Activated T-helper 17 cell treated with anti-CD3 and anti-CD28 coated beads, Interleukin-2, amount 50 U/mL, for 72 hours (primary cell): ENCODE data around the gene GXYLT1. TPM values are rescaled to one million over a fixed set of nuclear protein-coding genes. Genes with fewer than 3 reads are reported as not detected.

Experiments
- ATAC-seq: fragments of 150-1000 bp; cut with Tn5 transposase; replicated peaks from 2 replicates; pipeline ENCODE4 v1.10.0; 2021; ENCODE audit warnings: mild to moderate bottlenecking, moderate library complexity
- H3K27ac Mint-ChIP-seq: one replicate; pipeline ENCODE4 v1.8.0; 2022; ENCODE audit warnings: mixed read lengths
- H3K27me3 Mint-ChIP-seq: one replicate; pipeline ENCODE4 v1.8.0; 2022; ENCODE audit warnings: mixed read lengths
- H3K36me3 Mint-ChIP-seq: one replicate; pipeline ENCODE4 v1.8.0; 2022; ENCODE audit warnings: low read depth, mild to moderate bottlenecking, mixed read lengths
- H3K4me1 Mint-ChIP-seq: one replicate; pipeline ENCODE4 v1.8.0; 2022; ENCODE audit warnings: mixed read lengths
- H3K4me3 Mint-ChIP-seq: one replicate; pipeline ENCODE4 v1.8.0; 2022; ENCODE audit warnings: mild to moderate bottlenecking, mixed read lengths
- H3K9me3 Mint-ChIP-seq: one replicate; pipeline ENCODE4 v1.8.0; 2022; ENCODE audit warnings: mixed read lengths
- total RNA-seq, 2 donors: library from RNA; stranded (reverse); gene quantifications; one replicate each; pipeline ENCODE4 v1.2.3, GENCODE V29; 2022

The GXYLT1 gene
- total RNA-seq, 2 donors from 2014 or later, result 7.3 to 11.5 TPM

DNA sequence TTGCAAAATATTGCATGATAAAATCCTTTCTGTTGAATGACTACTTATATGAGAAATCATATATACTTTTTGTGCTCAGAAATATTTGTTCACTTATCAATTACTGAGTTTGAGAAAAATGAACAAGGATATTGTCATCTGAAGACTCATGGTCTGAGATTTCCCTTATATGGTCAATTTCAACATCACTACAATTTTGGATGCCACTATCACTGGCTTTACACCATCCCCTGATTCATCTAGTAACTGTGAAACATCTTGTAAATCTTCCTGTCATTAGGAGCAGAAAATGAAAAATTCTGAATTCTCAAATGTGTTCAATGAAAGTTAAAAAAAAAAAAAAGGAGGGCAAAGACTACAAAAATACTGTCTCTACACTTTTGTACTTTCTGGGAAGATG, 21.8 kb upstream of the GXYLT1 start:
- Mint-ChIP-seq H3K4me1 (peaks cover 8% of the 10 kb centered on the region), H3K27me3 (no peaks in the 10 kb centered on the region), H3K9me3 (no peaks in the 10 kb centered on the region), H3K4me3 (no peak overlapping the region), H3K36me3 (peaks cover 28% of the 10 kb centered on the region), H3K27ac (no peak overlapping the region)
- no peak for ATAC-seq

- H3K4me1 Mint-ChIP-seq, result peaks cover 8% of the 10 kb centered on the region
- no peaks in the 10 kb centered on the region for H3K27me3 Mint-ChIP-seq
- peaks cover 38% of the 10 kb centered on the region for H3K36me3 Mint-ChIP-seq
- no peak overlapping the region for H3K27ac Mint-ChIP-seq
- ATAC-seq, result no peak
- no peak overlapping the region for H3K4me3 Mint-ChIP-seq
- no peaks in the 10 kb centered on the region for H3K9me3 Mint-ChIP-seq
These were observed 19.2 kb upstream of the GXYLT1 start for GRCh38 chr12:42163913-42164312.

GRCh38 chr12:42162965-42163364, 18.3 kb upstream of the GXYLT1 start:
- Mint-ChIP-seq H3K4me1 (peaks cover 8% of the 10 kb centered on the region), H3K27ac (peak overlapping the region; percentile 56), H3K9me3 (no peaks in the 10 kb centered on the region), H3K27me3 (no peaks in the 10 kb centered on the region), H3K4me3 (no peak overlapping the region), H3K36me3 (peaks cover 38% of the 10 kb centered on the region)
- ATAC-seq, result no peak

GRCh38 chr12:42162193-42162592, 17.5 kb upstream of the GXYLT1 start:
- peak overlapping the region; percentile 56 for H3K27ac Mint-ChIP-seq
- peaks cover 8% of the 10 kb centered on the region for H3K4me1 Mint-ChIP-seq
- no peak overlapping the region for H3K4me3 Mint-ChIP-seq
- no peak for ATAC-seq
- H3K36me3 Mint-ChIP-seq, result peaks cover 38% of the 10 kb centered on the region
- H3K9me3 Mint-ChIP-seq, result no peaks in the 10 kb centered on the region
- H3K27me3 Mint-ChIP-seq, result no peaks in the 10 kb centered on the region

DNA sequence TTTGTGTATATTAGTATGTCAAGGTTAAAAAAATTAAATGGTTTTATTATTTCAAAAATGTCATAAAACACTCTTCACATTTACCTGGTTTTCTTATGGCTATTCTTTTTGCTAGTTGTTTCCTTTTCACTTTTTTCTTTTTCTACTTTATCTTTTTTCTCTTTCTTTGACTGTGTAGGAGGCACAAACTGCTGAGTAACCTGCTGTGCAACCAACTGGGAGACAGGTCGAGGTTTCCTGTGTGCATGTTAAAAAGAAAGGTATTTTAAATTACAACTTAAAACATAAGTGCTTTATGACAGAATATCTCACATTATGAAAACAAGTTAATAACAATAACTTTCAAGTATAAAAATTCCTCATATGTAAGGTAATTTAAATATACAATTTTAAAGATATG, 16.9 kb upstream of the GXYLT1 start:
- Mint-ChIP-seq H3K4me1 (peaks cover 5% of the 10 kb centered on the region), H3K4me3 (no peak overlapping the region), H3K27me3 (no peaks in the 10 kb centered on the region), H3K9me3 (no peaks in the 10 kb centered on the region), H3K36me3 (peaks cover 34% of the 10 kb centered on the region), H3K27ac (no peak overlapping the region)
- no peak for ATAC-seq

DNA sequence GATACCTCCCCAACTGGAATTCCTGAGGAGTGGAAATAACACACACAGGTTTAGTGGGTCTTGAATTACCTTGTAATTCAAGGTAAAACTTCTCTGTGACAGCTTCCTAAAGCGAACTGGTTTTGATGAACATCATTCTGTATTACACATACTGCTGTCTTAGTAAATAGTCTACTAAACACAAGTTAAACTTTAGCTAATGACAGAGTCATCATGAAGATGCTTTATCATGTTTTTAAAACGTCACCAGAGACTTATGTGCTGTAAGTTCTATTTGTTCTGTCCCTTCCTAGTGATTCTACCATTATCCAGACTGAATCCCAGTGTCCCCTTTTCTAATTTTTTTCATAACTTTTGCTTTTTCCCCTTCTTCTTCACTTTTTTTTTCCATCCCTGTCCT, 11.6 kb upstream of the GXYLT1 start:
- H3K9me3 Mint-ChIP-seq, result no peaks in the 10 kb centered on the region
- no peak overlapping the region for H3K27ac Mint-ChIP-seq
- H3K4me3 Mint-ChIP-seq, result no peak overlapping the region
- H3K36me3 Mint-ChIP-seq, result peaks cover 16% of the 10 kb centered on the region
- no peaks in the 10 kb centered on the region for H3K27me3 Mint-ChIP-seq
- ATAC-seq, result no peak
- H3K4me1 Mint-ChIP-seq, result no peaks in the 10 kb centered on the region

- Mint-ChIP-seq H3K4me3 (peak overlapping the region; percentile 78), H3K4me1 (peaks cover 19% of the 10 kb centered on the region), H3K36me3 (no peaks in the 10 kb centered on the region), H3K9me3 (no peaks in the 10 kb centered on the region), H3K27me3 (no peaks in the 10 kb centered on the region), H3K27ac (peak overlapping the region; percentile 72)
- no peak for ATAC-seq
These were observed 1.0 kb upstream of the GXYLT1 start for GRCh38 chr12:42145552-42146215.

GRCh38 chr12:42145197-42145549, 499 bp upstream of the GXYLT1 start:
- Mint-ChIP-seq H3K9me3 (no peaks in the 10 kb centered on the region), H3K4me1 (peaks cover 23% of the 10 kb centered on the region), H3K36me3 (no peaks in the 10 kb centered on the region), H3K27me3 (no peaks in the 10 kb centered on the region), H3K4me3 (peak overlapping the region; percentile 78), H3K27ac (peak overlapping the region; percentile 72)
- no peak for ATAC-seq

DNA sequence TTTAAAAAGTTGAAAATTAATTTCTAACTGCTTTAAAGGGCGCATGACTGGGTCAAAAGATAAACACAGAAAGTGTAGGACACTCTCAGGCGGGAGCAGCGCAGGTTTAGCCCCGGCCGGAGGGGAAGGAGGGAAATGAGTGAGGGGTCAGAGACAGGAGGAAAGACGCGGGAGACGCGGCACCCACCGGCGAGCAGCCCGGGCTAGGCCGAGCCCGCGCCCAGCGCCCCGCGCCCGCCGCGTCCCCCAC, 591 bp downstream of the GXYLT1 start:
- peak; percentile 39 for ATAC-seq

GRCh38 chr12:42143452-42144157, 1.1 kb downstream of the GXYLT1 start:
- H3K4me1 Mint-ChIP-seq, result peaks cover 23% of the 10 kb centered on the region
- ATAC-seq, result no peak
- no peaks in the 10 kb centered on the region for H3K9me3 Mint-ChIP-seq

More for the DNA sequence above, 591 bp downstream of the GXYLT1 start:
- peaks cover 23% of the 10 kb centered on the region for H3K4me1 Mint-ChIP-seq
- peak overlapping the region; percentile 59 for H3K27ac Mint-ChIP-seq
- no peaks in the 10 kb centered on the region for H3K27me3 Mint-ChIP-seq
- no peaks in the 10 kb centered on the region for H3K36me3 Mint-ChIP-seq
- H3K9me3 Mint-ChIP-seq, result no peaks in the 10 kb centered on the region
- H3K4me3 Mint-ChIP-seq, result peak overlapping the region; percentile 88

DNA sequence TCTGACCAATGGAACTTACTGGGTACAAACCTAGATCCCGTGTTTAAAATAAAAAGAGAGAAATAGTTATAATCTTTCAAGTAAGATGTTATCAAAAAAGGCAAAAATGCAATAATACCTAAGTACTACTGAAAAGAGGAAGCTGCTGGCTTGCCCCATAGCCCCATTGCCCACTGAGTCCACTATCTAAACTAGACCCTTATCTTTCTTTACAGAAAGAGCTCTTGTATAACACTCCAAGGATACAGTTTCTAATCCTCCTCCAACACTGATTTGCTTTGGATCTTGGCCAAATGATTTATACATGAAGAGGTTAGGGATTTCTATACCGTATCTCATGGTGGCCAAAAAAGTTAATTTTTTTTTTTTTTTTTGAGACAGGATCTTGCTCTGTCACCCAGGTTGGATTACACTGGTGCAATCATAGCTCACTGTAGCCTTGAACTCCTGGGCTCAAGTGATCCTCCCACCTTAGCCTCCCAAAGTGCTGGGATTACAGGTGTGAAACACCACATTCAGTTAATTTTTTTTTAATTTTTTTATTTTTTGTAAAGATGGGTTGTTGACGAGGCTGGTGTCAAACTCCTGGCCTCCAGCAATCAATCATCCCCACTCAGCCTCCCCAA, 2.6 kb downstream of the GXYLT1 start:
- H3K36me3 Mint-ChIP-seq, result no peaks in the 10 kb centered on the region
- H3K4me1 Mint-ChIP-seq, result peaks cover 23% of the 10 kb centered on the region
- H3K9me3 Mint-ChIP-seq, result no peaks in the 10 kb centered on the region
- peak overlapping the region; percentile 88 for H3K4me3 Mint-ChIP-seq
- H3K27ac Mint-ChIP-seq, result no peak overlapping the region
- ATAC-seq, result no peak
- H3K27me3 Mint-ChIP-seq, result no peaks in the 10 kb centered on the region

More at GRCh38 chr12:42143452-42144157, 1.1 kb downstream of the GXYLT1 start:
- H3K4me3 Mint-ChIP-seq, result peak overlapping the region; percentile 88
- H3K36me3 Mint-ChIP-seq, result no peaks in the 10 kb centered on the region
- H3K27ac Mint-ChIP-seq, result peak overlapping the region; percentile 59
- H3K27me3 Mint-ChIP-seq, result no peaks in the 10 kb centered on the region

DNA sequence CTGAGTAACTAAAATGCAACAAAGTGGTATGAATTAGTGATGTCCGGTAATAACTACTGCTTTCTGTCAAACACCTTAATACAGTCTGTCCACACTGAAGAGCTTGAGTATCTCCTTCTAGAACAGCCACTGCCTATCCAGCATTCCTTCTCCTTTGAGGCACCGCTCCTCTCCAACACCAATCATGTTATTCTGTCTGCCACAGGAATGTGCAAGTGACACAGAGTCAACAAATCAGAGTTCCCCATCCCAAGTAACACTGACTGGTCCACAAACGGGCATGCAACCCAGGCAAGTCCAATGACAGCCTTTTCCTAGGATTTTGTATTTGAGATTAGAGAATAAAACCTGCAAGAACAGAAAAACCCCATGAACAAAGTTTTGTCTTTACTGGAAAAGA, 3.8 kb downstream of the GXYLT1 start:
- H3K27ac Mint-ChIP-seq, result no peak overlapping the region
- no peaks in the 10 kb centered on the region for H3K27me3 Mint-ChIP-seq
- H3K9me3 Mint-ChIP-seq, result no peaks in the 10 kb centered on the region
- H3K36me3 Mint-ChIP-seq, result no peaks in the 10 kb centered on the region
- H3K4me1 Mint-ChIP-seq, result peaks cover 23% of the 10 kb centered on the region
- ATAC-seq, result no peak
- no peak overlapping the region for H3K4me3 Mint-ChIP-seq

GRCh38 chr12:42135259-42135814, 9.3 kb downstream of the GXYLT1 start:
- no peaks in the 10 kb centered on the region for H3K36me3 Mint-ChIP-seq
- no peak overlapping the region for H3K4me3 Mint-ChIP-seq
- no peak for ATAC-seq
- no peaks in the 10 kb centered on the region for H3K27me3 Mint-ChIP-seq
- H3K9me3 Mint-ChIP-seq, result no peaks in the 10 kb centered on the region
- H3K4me1 Mint-ChIP-seq, result peaks cover 22% of the 10 kb centered on the region
- H3K27ac Mint-ChIP-seq, result no peak overlapping the region

- H3K4me3 Mint-ChIP-seq, result no peak overlapping the region
- H3K9me3 Mint-ChIP-seq, result no peaks in the 10 kb centered on the region
- peaks cover 38% of the 10 kb centered on the region for H3K4me1 Mint-ChIP-seq
- H3K36me3 Mint-ChIP-seq, result no peaks in the 10 kb centered on the region
- peak; percentile 85 for ATAC-seq
- no peaks in the 10 kb centered on the region for H3K27me3 Mint-ChIP-seq
- no peak overlapping the region for H3K27ac Mint-ChIP-seq
These were observed 13.8 kb downstream of the GXYLT1 start for GRCh38 chr12:42130672-42131402.
